Right hindlimb (tissue), 1 donor: ENCODE results near the gene TMIE.

Experiments
- DNase-seq: peaks from one replicate; pipeline ENCODE4 v3.0.0-alpha.2; 2018

TMIE gene

GRCh38 chr3:46669191-46669999, 31.8 kb upstream of the TMIE start:
- peak; percentile 12 for DNase-seq

GRCh38 chr3:46670000-46670890, 30.9 kb upstream of the TMIE start:
- no peak for DNase-seq

GRCh38 chr3:46670891-46671427, 30.2 kb upstream of the TMIE start:
- DNase-seq = no peak

GRCh38 chr3:46671541-46672348, 29.4 kb upstream of the TMIE start:
- DNase-seq = peak; percentile 17

GRCh38 chr3:46672349-46672695, 28.9 kb upstream of the TMIE start:
- DNase-seq = peak; percentile 9

GRCh38 chr3:46673151-46674030, 27.8 kb upstream of the TMIE start:
- DNase-seq = peak; percentile 13

GRCh38 chr3:46674031-46674845, 27.0 kb upstream of the TMIE start:
- peak; percentile 12 for DNase-seq

GRCh38 chr3:46675426-46675825, 25.8 kb upstream of the TMIE start:
- no peak for DNase-seq

- no peak for DNase-seq
These were observed 25.2 kb upstream of the TMIE start for GRCh38 chr3:46675843-46676567.

GRCh38 chr3:46676601-46677410, 24.4 kb upstream of the TMIE start:
- DNase-seq = no peak

GRCh38 chr3:46677411-46677726, 23.8 kb upstream of the TMIE start:
- DNase-seq = peak; percentile 59

GRCh38 chr3:46678280-46678679, 22.9 kb upstream of the TMIE start:
- no peak for DNase-seq

GRCh38 chr3:46679681-46680080, 21.5 kb upstream of the TMIE start:
- DNase-seq = no peak

- no peak for DNase-seq
These were observed 20.8 kb upstream of the TMIE start for GRCh38 chr3:46680298-46680826.

GRCh38 chr3:46681387-46681786, 19.8 kb upstream of the TMIE start:
- DNase-seq = no peak

GRCh38 chr3:46681856-46682540, 19.2 kb upstream of the TMIE start:
- DNase-seq = no peak

- no peak for DNase-seq
These were observed 18.2 kb upstream of the TMIE start for GRCh38 chr3:46682974-46683373.

- DNase-seq = no peak
These were observed 16.3 kb upstream of the TMIE start for GRCh38 chr3:46684891-46685290.

GRCh38 chr3:46685446-46685845, 15.7 kb upstream of the TMIE start:
- DNase-seq = no peak
